Stimulated activated naive CD8-positive, alpha-beta T cell treated with anti-CD3 and anti-CD28 coated beads, Interleukin-15, amount 100 ng/mL, for 72 hours (primary cell): Measurements from ENCODE around the gene CBX6.
A peak's percentile ranks its signal among the peaks of the same experiment; 100 is the strongest.

Experiments used
- ATAC-seq: fragments of 150-1000 bp; cut with Tn5 transposase; 2 replicates; pipeline ENCODE4 v1.10.0; 2021; ENCODE audit warnings: mild to moderate bottlenecking, moderate library complexity
- DNase-seq, 2 donors: peaks; one replicate each; pipeline ENCODE4 v3.0.0; 2021 to 2022
- H3K27ac Mint-ChIP-seq, 2 donors: one replicate each; pipeline ENCODE4 v1.8.0; 2022; ENCODE audit warnings: mild to moderate bottlenecking in 2 of 2, mixed read lengths in 2 of 2, moderate library complexity in 2 of 2
- H3K27me3 Mint-ChIP-seq: one replicate; pipeline ENCODE4 v1.8.0; 2022; ENCODE audit warnings: mixed read lengths
- H3K4me1 Mint-ChIP-seq: one replicate; pipeline ENCODE4 v1.8.0; 2022; ENCODE audit warnings: mild to moderate bottlenecking, mixed read lengths
- H3K4me3 Mint-ChIP-seq, 2 donors: one replicate each; pipeline ENCODE4 v1.8.0; 2022; ENCODE audit warnings: mild to moderate bottlenecking in 2 of 2, mixed read lengths in 2 of 2, moderate library complexity in 1 of 2
- H3K9me3 Mint-ChIP-seq, 2 donors: one replicate each; pipeline ENCODE4 v1.8.0; 2022; ENCODE audit warnings: mixed read lengths in 2 of 2

The CBX6 gene

GRCh38 chr22:38881464-38881871, 9.5 kb upstream of the CBX6 start:
- no peak for DNase-seq
- Mint-ChIP-seq H3K4me3 (no peak overlapping the region), H3K4me1 (peaks cover 32% of the 10 kb centered on the region), H3K9me3 (no peaks in the 10 kb centered on the region), H3K27me3 (peaks cover 22% of the 10 kb centered on the region), H3K27ac (no peak overlapping the region)
- no peak for ATAC-seq

GRCh38 chr22:38879961-38880360, 7.9 kb upstream of the CBX6 start:
- ATAC-seq (no peak), DNase-seq (no peak)
- no peak overlapping the region for H3K27ac Mint-ChIP-seq
- H3K9me3 Mint-ChIP-seq: no peaks in the 10 kb centered on the region
- H3K27me3 Mint-ChIP-seq: peaks cover 22% of the 10 kb centered on the region
- H3K4me3 Mint-ChIP-seq: no peak overlapping the region
- peaks cover 36% of the 10 kb centered on the region for H3K4me1 Mint-ChIP-seq

GRCh38 chr22:38879108-38879729, 7.2 kb upstream of the CBX6 start:
- Mint-ChIP-seq H3K27me3 (peaks cover 22% of the 10 kb centered on the region), H3K9me3 (no peaks in the 10 kb centered on the region), H3K27ac (no peak overlapping the region), H3K4me3 (no peak overlapping the region), H3K4me1 (peaks cover 43% of the 10 kb centered on the region)
- no peak for DNase-seq
- no peak for ATAC-seq

GRCh38 chr22:38878001-38878400, 6.0 kb upstream of the CBX6 start:
- DNase-seq: no peak
- no peak for ATAC-seq
- Mint-ChIP-seq H3K27ac (no peak overlapping the region), H3K4me1 (peaks cover 43% of the 10 kb centered on the region), H3K27me3 (peaks cover 22% of the 10 kb centered on the region), H3K9me3 (no peaks in the 10 kb centered on the region), H3K4me3 (no peak overlapping the region)

GRCh38 chr22:38874529-38875222, 2.7 kb upstream of the CBX6 start:
- ATAC-seq: no peak
- peak overlapping the region; percentile 1 to 4 for H3K4me3 Mint-ChIP-seq

GRCh38 chr22:38873469-38874411, 1.7 kb upstream of the CBX6 start:
- H3K9me3 Mint-ChIP-seq: no peaks in the 10 kb centered on the region
- DNase-seq (peak; percentile 69 to 83), ATAC-seq (peak; percentile 82)
- H3K27ac Mint-ChIP-seq: no peak overlapping the region
- H3K27me3 Mint-ChIP-seq: peaks cover 12% of the 10 kb centered on the region
- H3K4me1 Mint-ChIP-seq: peaks cover 57% of the 10 kb centered on the region
- peak overlapping the region; percentile 91 to 95 for H3K4me3 Mint-ChIP-seq

More at GRCh38 chr22:38874529-38875222, 2.7 kb upstream of the CBX6 start:
- no peaks in the 10 kb centered on the region for H3K9me3 Mint-ChIP-seq
- peak overlapping the region in 1 of 2 donors; percentile 49 for H3K27ac Mint-ChIP-seq
- H3K4me1 Mint-ChIP-seq: peaks cover 47% of the 10 kb centered on the region
- peaks cover 17% of the 10 kb centered on the region for H3K27me3 Mint-ChIP-seq
- DNase-seq: no peak

GRCh38 chr22:38872831-38873248, 824 bp upstream of the CBX6 start:
- Mint-ChIP-seq H3K4me1 (peaks cover 66% of the 10 kb centered on the region), H3K27ac (peak overlapping the region; percentile 83 to 95), H3K4me3 (peak overlapping the region; percentile 91 to 95), H3K9me3 (no peaks in the 10 kb centered on the region), H3K27me3 (peaks cover 3% of the 10 kb centered on the region)
- ATAC-seq (no peak), DNase-seq (no peak)

GRCh38 chr22:38871360-38872171, 450 bp downstream of the CBX6 start:
- Mint-ChIP-seq H3K27me3 (no peaks in the 10 kb centered on the region), H3K9me3 (no peaks in the 10 kb centered on the region), H3K27ac (peak overlapping the region; percentile 88 to 91), H3K4me1 (peaks cover 71% of the 10 kb centered on the region), H3K4me3 (peak overlapping the region; percentile 96 to 97)
- ATAC-seq (peak; percentile 13), DNase-seq (peak; percentile 49 to 50)

- no peaks in the 10 kb centered on the region for H3K9me3 Mint-ChIP-seq
- H3K4me3 Mint-ChIP-seq: peak overlapping the region; percentile 96 to 97
- DNase-seq: no peak
- no peak for ATAC-seq
- peak overlapping the region; percentile 28 to 91 for H3K27ac Mint-ChIP-seq
- peaks cover 72% of the 10 kb centered on the region for H3K4me1 Mint-ChIP-seq
- no peaks in the 10 kb centered on the region for H3K27me3 Mint-ChIP-seq
Observed at GRCh38 chr22:38870791-38871359, 1.1 kb downstream of the CBX6 start.

- DNase-seq: peak; percentile 84
Observed at GRCh38 chr22:38870312-38870741, 1.7 kb downstream of the CBX6 start.

GRCh38 chr22:38869663-38870062, 2.4 kb downstream of the CBX6 start:
- no peaks in the 10 kb centered on the region for H3K9me3 Mint-ChIP-seq
- peak overlapping the region; percentile 96 to 97 for H3K4me3 Mint-ChIP-seq
- no peak for ATAC-seq
- peak in 1 of 2 donors; percentile 6 for DNase-seq
- peak overlapping the region in 1 of 2 donors; percentile 76 for H3K27ac Mint-ChIP-seq
- H3K4me1 Mint-ChIP-seq: peaks cover 70% of the 10 kb centered on the region
- no peaks in the 10 kb centered on the region for H3K27me3 Mint-ChIP-seq

More at GRCh38 chr22:38870312-38870741, 1.7 kb downstream of the CBX6 start:
- H3K27ac Mint-ChIP-seq: peak overlapping the region; percentile 20 to 77
- no peaks in the 10 kb centered on the region for H3K9me3 Mint-ChIP-seq
- peak overlapping the region; percentile 96 to 97 for H3K4me3 Mint-ChIP-seq
- peak; percentile 58 for ATAC-seq
- H3K4me1 Mint-ChIP-seq: peaks cover 77% of the 10 kb centered on the region
- H3K27me3 Mint-ChIP-seq: no peaks in the 10 kb centered on the region

- Mint-ChIP-seq H3K27ac (no peak overlapping the region), H3K27me3 (no peaks in the 10 kb centered on the region), H3K4me1 (peaks cover 68% of the 10 kb centered on the region), H3K4me3 (peak overlapping the region; percentile 13 to 26), H3K9me3 (no peaks in the 10 kb centered on the region)
- ATAC-seq (peak; percentile 54), DNase-seq (peak; percentile 78 to 79)
Observed at GRCh38 chr22:38868886-38869381, 3.1 kb downstream of the CBX6 start.

- Mint-ChIP-seq H3K27me3 (no peaks in the 10 kb centered on the region), H3K9me3 (no peaks in the 10 kb centered on the region), H3K27ac (no peak overlapping the region), H3K4me1 (peaks cover 64% of the 10 kb centered on the region), H3K4me3 (no peak overlapping the region)
- no peak for ATAC-seq
- DNase-seq: no peak
Observed at GRCh38 chr22:38868286-38868721, 3.7 kb downstream of the CBX6 start.
